Measurements from ENCODE around the gene DCTD. TPM values are rescaled to one million over a fixed set of nuclear protein-coding genes. Genes with fewer than 3 reads are reported as not detected.

The DCTD gene
- total and polyA plus RNA-seq, 2 donors (not counting 1 experiment from before 2014, with no cell fraction given), result 88.8 to 182 TPM

- no peak overlapping the region for H3K4me3 ChIP-seq (replicated peaks in 1 of 4; ENCODE audit: control extremely low read depth in 1 of 4, insufficient read depth in 1 of 4, low read depth in 3 of 4, low read length in 4 of 4)
- no peak overlapping the region for H3K9ac ChIP-seq (ENCODE audit: insufficient read depth, low read length)
- no peaks in the 10 kb centered on the region for H3K9me3 ChIP-seq (ENCODE audit: control insufficient read depth, insufficient read depth, low read depth, low read length)
- no peak overlapping the region for H2AFZ ChIP-seq (ENCODE audit: low read length)
- H3K4me2 ChIP-seq (ENCODE audit: extremely low read depth, insufficient read depth, low read length), result no peak overlapping the region
- H3K27ac ChIP-seq (ENCODE audit: insufficient read depth, low read length), result no peak overlapping the region
- H3K36me3 ChIP-seq (ENCODE audit: control insufficient read depth, insufficient read depth, low read length), result no peaks in the 10 kb centered on the region
- H4K20me1 ChIP-seq (ENCODE audit: control insufficient read depth, extremely low read depth, insufficient read depth, low read length), result no peaks in the 10 kb centered on the region
- no peak for DNase-seq (ENCODE audit: low read depth in 2 of 2)
- H3K27me3 ChIP-seq (ENCODE audit: control insufficient read depth, insufficient read depth, low read length), result peaks cover 5% of the 10 kb centered on the region
- no peaks in the 10 kb centered on the region for H3K79me2 ChIP-seq (ENCODE audit: control insufficient read depth, insufficient read depth, low read length)
- TF ChIP-seq EZH2 (IDR thresholded peaks at IDR 0.05; ENCODE audit: low read length, missing control alignments), result no peak
- no peaks in the 10 kb centered on the region for H3K4me1 ChIP-seq (ENCODE audit: control insufficient read depth, extremely low read depth, insufficient read depth, low read length)
Observed at GRCh38 chr4:182939680-182940079, 22.5 kb upstream of the DCTD start.

GRCh38 chr4:182938205-182938645, 21.0 kb upstream of the DCTD start:
- Histone ChIP-seq H3K4me3 (replicated peaks in 1 of 4; ENCODE audit: control extremely low read depth in 1 of 4, insufficient read depth in 1 of 4, low read depth in 3 of 4, low read length in 4 of 4) (no peak overlapping the region), H3K9ac (ENCODE audit: insufficient read depth, low read length) (no peak overlapping the region), H2AFZ (ENCODE audit: low read length) (peak overlapping the region; percentile 82), H3K4me2 (ENCODE audit: extremely low read depth, insufficient read depth, low read length) (no peak overlapping the region), H4K20me1 (ENCODE audit: control insufficient read depth, extremely low read depth, insufficient read depth, low read length) (no peaks in the 10 kb centered on the region), H3K9me3 (ENCODE audit: control insufficient read depth, insufficient read depth, low read depth, low read length) (no peaks in the 10 kb centered on the region), H3K27ac (ENCODE audit: insufficient read depth, low read length) (no peak overlapping the region), H3K4me1 (ENCODE audit: control insufficient read depth, extremely low read depth, insufficient read depth, low read length) (no peaks in the 10 kb centered on the region), H3K79me2 (ENCODE audit: control insufficient read depth, insufficient read depth, low read length) (no peaks in the 10 kb centered on the region), H3K27me3 (ENCODE audit: control insufficient read depth, insufficient read depth, low read length) (peaks cover 5% of the 10 kb centered on the region), H3K36me3 (ENCODE audit: control insufficient read depth, insufficient read depth, low read length) (no peaks in the 10 kb centered on the region)
- TF ChIP-seq EZH2 (IDR thresholded peaks at IDR 0.05; ENCODE audit: low read length, missing control alignments), result no peak
- peak; percentile 92 to 97 for TF ChIP-seq CTCF (conservative IDR thresholded peaks at IDR 0.05 in 1 of 2, IDR thresholded peaks at IDR 0.05 in 1 of 2; ENCODE audit: low read depth in 1 of 2, low read length in 2 of 2)
- DNase-seq (ENCODE audit: low read depth in 2 of 2), result peak; percentile 41 to 65

- Histone ChIP-seq H4K20me1 (ENCODE audit: control insufficient read depth, extremely low read depth, insufficient read depth, low read length) (no peaks in the 10 kb centered on the region), H3K9ac (ENCODE audit: insufficient read depth, low read length) (no peak overlapping the region), H3K36me3 (ENCODE audit: control insufficient read depth, insufficient read depth, low read length) (no peaks in the 10 kb centered on the region), H3K27me3 (ENCODE audit: control insufficient read depth, insufficient read depth, low read length) (no peaks in the 10 kb centered on the region), H3K9me3 (ENCODE audit: control insufficient read depth, insufficient read depth, low read depth, low read length) (no peaks in the 10 kb centered on the region), H3K4me1 (ENCODE audit: control insufficient read depth, extremely low read depth, insufficient read depth, low read length) (no peaks in the 10 kb centered on the region), H3K4me3 (replicated peaks in 1 of 4; ENCODE audit: control extremely low read depth in 1 of 4, insufficient read depth in 1 of 4, low read depth in 3 of 4, low read length in 4 of 4) (no peak overlapping the region), H2AFZ (ENCODE audit: low read length) (peak overlapping the region; percentile 40), H3K79me2 (ENCODE audit: control insufficient read depth, insufficient read depth, low read length) (no peaks in the 10 kb centered on the region), H3K27ac (ENCODE audit: insufficient read depth, low read length) (no peak overlapping the region), H3K4me2 (ENCODE audit: extremely low read depth, insufficient read depth, low read length) (no peak overlapping the region)
- no peak for DNase-seq (ENCODE audit: low read depth in 2 of 2)
- TF ChIP-seq CTCF (conservative IDR thresholded peaks at IDR 0.05 in 1 of 2, IDR thresholded peaks at IDR 0.05 in 1 of 2; ENCODE audit: low read depth in 1 of 2, low read length in 2 of 2) (no peak), EZH2 (IDR thresholded peaks at IDR 0.05; ENCODE audit: low read length, missing control alignments) (no peak)
Observed at GRCh38 chr4:182937268-182938204, 20.4 kb upstream of the DCTD start.

Measured in fibroblast of lung (primary cell).